Measurements from ENCODE around the gene CTSD. TPM values are rescaled to one million over a fixed set of nuclear protein-coding genes. Genes with fewer than 3 reads are reported as not detected.

The CTSD gene
- total RNA-seq, 1 experiment from 2014 or later = 199 TPM

GRCh38 chr11:1730059-1730629, 33.6 kb downstream of the CTSD start:
- H3K27me3 Mint-ChIP-seq (ENCODE audit: low read depth) = peaks cover 42% of the 10 kb centered on the region
- H3K27ac Mint-ChIP-seq = no peak overlapping the region
- peaks cover 13% of the 10 kb centered on the region for H3K9me3 Mint-ChIP-seq
- ChIA-PET POLR2A (no interaction called here), CTCF (interaction anchor here (1.4 kb wide), 1 partner anchor 77 kb away, joined by 5 read pairs; no protein-coding TSS in a partner anchor)
- H3K4me1 Mint-ChIP-seq = no peaks in the 10 kb centered on the region
- TF ChIP-seq ZBTB43 (CRISPR knock-in tag; IDR thresholded peaks at IDR 0.05) (no peak), FOXJ3 (CRISPR knock-in tag; IDR thresholded peaks at IDR 0.05; ENCODE audit: borderline replicate concordance) (no peak), NR2C2 (CRISPR knock-in tag; IDR thresholded peaks at IDR 0.05) (no peak), ZNF281 (CRISPR knock-in tag; IDR thresholded peaks at IDR 0.05) (no peak), GRHL2 (CRISPR knock-in tag; IDR thresholded peaks at IDR 0.05; ENCODE audit: insufficient replicate concordance, severe bottlenecking) (no peak), E2F5 (CRISPR knock-in tag; IDR thresholded peaks at IDR 0.05) (no peak), ETV6 (CRISPR knock-in tag; IDR thresholded peaks at IDR 0.05) (no peak), CTCF (IDR thresholded peaks at IDR 0.05) (no peak), STAT6 (CRISPR knock-in tag; conservative IDR thresholded peaks at IDR 0.05; ENCODE audit: low read depth) (no peak), ZNF138 (CRISPR knock-in tag; conservative IDR thresholded peaks at IDR 0.05) (no peak), ERG (CRISPR knock-in tag; IDR thresholded peaks at IDR 0.05) (no peak)
- ATAC-seq = no peak
- no peak overlapping the region for H3K4me3 Mint-ChIP-seq
- DNase-seq (ENCODE audit: low spot score) = no peak
- no peaks in the 10 kb centered on the region for H3K36me3 Mint-ChIP-seq

- ChIA-PET CTCF (interaction anchor here (1.4 kb wide), 1 partner anchor 77 kb away, joined by 5 read pairs; no protein-coding TSS in a partner anchor), POLR2A (no interaction called here)
- peaks cover 13% of the 10 kb centered on the region for H3K9me3 Mint-ChIP-seq
- TF ChIP-seq FOXP1 (CRISPR knock-in tag; IDR thresholded peaks at IDR 0.05; ENCODE audit: borderline replicate concordance) (no peak), SP1 (CRISPR knock-in tag; conservative IDR thresholded peaks at IDR 0.05) (no peak), IRF2 (CRISPR knock-in tag; IDR thresholded peaks at IDR 0.05; ENCODE audit: borderline replicate concordance, low read depth) (no peak), ETV6 (CRISPR knock-in tag; IDR thresholded peaks at IDR 0.05) (no peak), ESRRA (CRISPR knock-in tag; IDR thresholded peaks at IDR 0.05; ENCODE audit: borderline replicate concordance) (no peak)
- H3K4me1 Mint-ChIP-seq = no peaks in the 10 kb centered on the region
- H3K36me3 Mint-ChIP-seq = no peaks in the 10 kb centered on the region
- DNase-seq (ENCODE audit: low spot score) (no peak), ATAC-seq (no peak)
- H3K27ac Mint-ChIP-seq = no peak overlapping the region
- H3K4me3 Mint-ChIP-seq = no peak overlapping the region
- H3K27me3 Mint-ChIP-seq (ENCODE audit: low read depth) = peaks cover 42% of the 10 kb centered on the region
These were observed 34.1 kb downstream of the CTSD start for GRCh38 chr11:1729692-1730011.
